GM19193 (cell line): ENCODE measurements around the gene TNFAIP3.

Experiments
- POLR2A ChIP-seq: IDR thresholded peaks from 4 replicates; pipeline ENCODE4 v1.6.1; 2011; ENCODE audit not compliant: insufficient read depth, insufficient read length; ENCODE audit errors: extremely low read depth

TNFAIP3 gene

DNA sequence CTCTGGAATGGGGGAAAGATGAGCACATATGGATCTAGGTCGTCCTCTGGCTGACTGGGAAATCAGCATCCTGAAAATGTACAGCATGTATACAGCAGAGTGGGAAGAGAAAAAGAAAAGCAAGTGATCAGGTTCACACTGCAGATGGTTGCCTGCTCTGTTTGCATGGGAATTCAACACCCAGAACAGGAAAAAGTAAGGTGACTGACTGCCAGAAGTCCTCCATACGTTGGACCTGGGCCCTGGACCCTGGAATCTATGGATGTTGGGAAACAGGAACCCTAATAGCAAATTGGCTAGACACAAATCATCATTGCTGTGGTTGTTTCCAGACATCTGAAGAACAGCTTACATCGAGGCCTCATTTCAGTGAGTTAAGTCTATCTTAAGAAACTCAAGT lies 30.3 kb upstream of the TNFAIP3 start:
- TF ChIP-seq POLR2A: no peak

DNA sequence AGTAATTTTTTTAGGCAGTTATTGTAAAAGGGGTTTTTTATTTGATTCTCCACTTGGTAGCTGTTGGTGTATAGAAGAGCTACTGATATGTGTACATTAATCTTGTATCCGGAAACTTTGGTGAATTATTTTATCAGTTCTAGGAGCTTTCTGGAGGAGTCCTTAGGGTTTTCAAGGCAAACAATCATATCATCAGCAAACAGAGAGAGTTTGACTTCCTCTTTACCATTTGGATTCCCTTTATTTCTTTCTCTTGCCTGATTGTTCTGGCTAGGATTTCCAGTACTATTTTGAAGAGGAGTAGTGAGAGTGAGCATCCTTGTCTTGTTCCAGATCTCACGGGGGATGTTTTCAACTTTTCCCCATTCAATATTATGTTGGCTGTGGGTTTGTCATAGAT lies 28.0 kb upstream of the TNFAIP3 start:
- TF ChIP-seq POLR2A: no peak

DNA sequence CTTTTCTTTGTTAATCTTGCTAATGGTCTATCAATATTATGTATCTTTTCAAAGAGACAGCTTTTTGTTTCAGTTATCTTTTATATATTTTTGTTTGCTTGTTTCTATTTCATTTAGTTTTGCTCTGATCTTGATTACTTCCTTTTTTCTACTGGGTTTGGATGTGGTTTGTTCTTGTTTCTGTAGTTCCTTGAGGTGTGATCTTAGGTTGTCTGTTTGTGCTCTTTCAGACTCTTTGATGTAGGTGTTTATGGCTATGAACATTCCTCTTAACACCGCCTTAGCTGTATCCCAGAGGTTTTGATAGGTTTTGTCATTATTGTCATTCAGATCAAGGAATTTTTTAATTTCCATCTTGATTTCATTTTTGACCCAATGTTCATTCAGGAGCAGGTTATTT lies 26.8 kb upstream of the TNFAIP3 start:
- no peak for TF ChIP-seq POLR2A

DNA sequence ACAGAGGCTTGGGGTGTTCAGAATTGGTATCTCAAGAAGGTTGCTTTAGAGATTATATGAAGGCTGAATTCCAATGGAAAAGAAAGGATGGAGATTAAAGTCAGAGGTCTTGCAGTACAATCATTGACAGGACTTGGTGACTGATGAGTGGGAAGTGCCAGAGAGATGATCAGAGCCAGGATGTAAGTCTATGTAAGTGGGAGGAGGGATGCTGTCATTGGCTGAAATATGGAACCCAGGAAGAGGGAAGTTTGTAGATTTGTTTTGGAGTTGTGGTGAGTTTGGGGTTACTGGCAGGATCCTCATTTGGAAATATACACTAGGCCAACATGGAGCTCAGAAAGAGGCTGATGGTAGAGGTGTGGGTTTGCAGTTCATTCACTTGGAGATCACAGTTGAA lies 23.8 kb upstream of the TNFAIP3 start:
- no peak for TF ChIP-seq POLR2A

DNA sequence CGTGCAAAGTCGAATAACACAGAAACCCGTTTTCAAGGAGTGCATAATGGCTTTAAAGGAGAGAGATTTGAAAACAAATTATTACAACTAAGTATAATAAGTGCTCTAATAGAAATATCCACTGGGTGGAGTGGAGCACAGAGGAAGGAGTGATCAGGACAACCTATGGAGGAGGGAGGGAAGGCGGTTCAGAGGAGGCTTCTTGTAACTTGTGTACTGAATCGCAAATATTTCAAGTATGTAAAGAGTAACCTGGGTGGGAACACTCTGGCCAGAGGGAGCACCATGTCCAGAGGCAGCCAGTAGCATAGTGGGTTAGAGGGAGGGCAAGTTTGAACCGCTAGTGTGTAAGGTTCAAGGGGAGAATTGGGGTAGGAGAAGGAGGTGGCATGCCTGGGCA lies 21.6 kb upstream of the TNFAIP3 start:
- no peak for TF ChIP-seq POLR2A

DNA sequence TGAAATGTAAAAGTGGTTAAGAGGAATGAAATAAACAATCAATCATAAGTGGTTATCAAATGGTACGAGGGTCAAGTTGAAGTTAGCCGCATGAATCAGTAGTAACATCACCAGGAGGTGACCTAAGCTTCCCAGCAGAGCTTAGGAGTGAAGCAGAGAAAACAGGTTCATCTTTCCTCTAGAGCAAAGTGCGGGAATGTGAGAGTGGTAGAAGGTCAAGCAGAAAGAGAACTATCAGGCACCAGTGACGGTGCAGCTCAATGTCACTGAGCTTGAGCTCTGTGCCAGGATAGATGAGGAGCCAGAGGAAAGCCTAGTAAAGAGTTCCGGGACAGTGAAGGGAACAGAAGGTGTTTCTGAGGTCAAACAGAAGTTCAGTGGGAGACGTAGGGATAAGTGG lies 20.8 kb upstream of the TNFAIP3 start:
- TF ChIP-seq POLR2A: no peak

DNA sequence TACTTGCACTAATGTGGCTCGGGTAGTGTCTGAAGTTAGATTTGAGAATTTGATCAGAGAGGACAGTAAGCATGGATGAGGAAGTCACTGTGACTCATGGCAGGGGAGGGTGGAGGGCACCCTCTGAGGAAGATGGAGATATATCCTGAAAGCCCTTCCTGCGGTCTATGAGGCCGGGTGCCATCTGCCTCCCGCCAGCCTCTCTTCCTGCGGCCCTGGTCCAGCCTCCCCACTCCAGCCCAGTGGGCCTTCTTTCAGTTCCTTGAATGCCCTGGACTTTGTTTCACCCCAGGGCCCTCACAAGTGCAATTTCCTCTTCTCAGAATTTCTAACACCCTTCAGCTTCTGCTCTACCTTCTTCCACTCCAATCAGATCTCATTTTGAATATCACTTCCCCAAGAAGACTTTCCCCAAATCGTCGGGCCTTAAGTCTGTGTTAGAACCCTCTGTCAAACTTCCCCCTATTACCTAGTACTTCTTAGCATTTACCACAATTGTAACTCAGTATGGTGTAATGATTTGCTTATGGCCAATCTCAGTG lies 20.2 kb upstream of the TNFAIP3 start:
- no peak for TF ChIP-seq POLR2A

DNA sequence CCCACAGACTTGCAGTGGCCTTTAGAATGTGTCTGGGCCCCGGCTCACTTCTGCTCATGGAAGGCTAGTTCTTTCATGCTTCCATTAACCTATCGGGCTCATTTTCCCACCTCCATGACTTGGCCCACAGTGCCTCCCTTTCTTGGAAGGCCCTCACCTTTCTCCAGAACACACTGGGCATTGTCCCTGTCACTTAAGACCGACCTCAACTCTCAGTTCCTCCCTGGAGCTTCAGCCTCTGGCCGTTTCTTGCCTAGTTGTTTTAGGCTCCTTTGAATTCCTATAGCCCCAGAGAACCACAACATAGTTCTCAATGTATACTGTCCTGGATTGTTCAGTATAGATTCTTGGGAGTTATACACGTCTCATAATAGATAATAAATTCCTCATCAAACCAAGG lies 19.3 kb upstream of the TNFAIP3 start:
- no peak for TF ChIP-seq POLR2A

DNA sequence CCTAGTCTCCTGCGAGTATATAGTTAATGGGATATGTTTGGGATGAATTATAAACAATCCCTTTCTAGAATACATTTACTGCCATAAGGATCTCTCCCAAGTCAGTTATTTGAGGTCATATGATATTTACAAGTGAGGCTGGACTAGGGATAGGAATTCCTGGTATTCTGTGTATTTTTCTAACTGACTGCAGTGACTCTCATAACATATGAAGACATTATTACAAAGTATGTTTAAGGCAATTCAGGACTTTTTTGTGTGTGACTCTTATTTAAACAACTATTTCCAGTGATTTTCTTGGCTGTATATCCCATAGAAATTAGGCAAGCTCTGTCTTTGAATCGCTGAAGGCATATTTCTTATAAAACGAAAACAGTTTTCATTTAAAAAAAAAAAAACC lies 18.4 kb upstream of the TNFAIP3 start:
- TF ChIP-seq POLR2A: no peak

DNA sequence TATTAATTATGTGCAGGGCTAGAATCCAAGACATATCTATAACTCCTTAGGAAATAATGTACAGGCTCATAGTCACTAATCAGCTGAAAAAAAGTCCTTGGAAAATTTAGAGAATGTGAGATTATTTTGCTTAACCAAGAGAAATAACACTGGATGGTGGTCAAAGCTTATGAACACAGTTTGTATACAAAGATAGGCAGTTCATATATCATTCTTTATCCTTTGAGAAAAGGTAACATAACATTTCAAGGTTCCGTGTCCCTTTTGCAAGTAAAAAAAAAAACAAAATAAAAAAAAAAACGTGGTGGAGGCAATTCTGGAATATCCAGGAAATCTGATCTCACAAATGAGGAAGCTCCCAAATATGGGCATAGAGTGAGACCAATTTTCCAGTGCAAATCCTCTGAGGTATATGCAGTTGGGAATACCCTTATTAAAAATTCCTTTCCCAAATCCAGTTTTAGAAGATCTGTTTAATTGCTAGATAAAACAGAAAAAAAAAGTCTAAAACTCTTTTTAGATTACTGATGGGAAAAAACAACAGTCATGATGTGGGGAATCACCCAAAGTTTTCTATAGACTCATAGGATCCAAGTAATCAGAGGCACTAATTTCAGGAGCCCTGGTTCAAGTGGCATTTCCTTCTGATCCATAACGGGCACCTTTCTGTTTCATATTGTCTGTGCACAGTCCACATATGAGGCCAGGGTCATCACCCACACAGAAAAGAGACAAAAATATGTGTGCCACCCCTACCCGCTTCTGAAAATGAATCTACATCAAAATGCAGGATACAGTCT lies 17.7 kb upstream of the TNFAIP3 start:
- TF ChIP-seq POLR2A: no peak

DNA sequence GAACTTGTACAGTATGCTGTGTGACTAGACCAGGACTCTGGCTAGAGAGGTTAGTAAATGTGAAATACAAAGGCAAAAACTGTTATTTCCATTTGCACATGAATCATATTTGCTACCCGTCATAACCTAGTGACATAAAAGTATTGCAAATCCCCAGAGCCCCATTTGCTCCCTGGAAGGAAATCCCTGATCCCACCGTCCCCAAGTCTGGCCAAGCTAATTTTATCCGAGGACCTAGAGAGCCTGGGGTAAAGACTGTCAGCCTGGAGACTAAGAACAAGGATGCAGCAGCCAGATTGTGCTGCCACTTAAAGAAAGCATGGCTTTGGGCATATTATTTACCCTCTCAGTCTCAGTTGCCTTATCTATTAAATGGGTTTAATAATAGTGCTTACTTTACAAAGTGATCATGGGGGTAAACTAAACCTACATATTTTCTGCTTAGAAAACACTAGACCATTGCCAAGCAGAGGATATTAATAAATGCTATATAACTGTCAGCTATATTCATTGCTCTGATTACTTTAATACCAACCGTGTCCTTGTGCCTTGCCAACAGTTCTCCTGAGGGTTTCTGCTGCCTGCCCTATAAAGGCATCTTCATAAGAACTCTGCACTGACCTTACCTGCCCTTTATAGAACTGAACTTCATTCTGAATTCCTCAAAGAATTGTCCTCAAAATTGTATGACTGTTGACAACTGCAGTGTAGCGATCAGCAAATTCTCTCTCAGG lies 16.9 kb upstream of the TNFAIP3 start:
- no peak for TF ChIP-seq POLR2A

DNA sequence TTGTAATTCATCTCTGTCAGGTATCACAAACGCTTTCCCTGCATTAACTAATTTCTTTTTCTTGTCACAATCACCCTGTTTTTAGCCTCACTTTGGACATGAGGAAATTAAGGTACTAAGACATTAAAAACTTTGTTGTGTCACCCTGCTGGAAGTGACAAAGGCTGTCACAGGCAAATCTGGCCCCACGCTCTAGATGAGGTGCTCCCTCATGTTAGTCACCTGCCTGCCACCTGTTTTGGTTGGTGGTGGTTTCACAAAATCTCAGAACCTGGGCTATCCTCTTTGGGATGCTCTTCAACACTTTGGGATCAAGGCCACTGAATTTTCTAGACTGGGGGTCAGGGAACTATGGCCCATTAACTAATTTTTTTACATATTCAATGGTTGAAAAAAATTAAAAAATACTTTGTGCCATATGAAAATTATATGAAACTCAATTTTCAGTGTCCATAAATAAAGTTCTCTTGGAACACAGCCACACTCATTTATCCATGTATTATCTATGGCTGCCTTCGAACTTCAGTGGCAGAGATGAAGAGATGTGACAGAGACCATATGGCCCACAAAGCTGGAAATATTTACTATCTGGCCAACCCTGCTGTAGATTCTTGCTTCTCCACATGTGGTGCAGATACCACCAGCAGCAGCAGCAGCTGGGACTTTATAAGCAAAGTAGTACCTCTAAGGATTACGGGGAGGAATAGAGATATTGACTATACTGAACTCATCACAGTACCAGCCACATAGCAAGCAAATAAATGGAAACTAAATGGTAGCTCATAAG lies 16.1 kb upstream of the TNFAIP3 start:
- TF ChIP-seq POLR2A: no peak

DNA sequence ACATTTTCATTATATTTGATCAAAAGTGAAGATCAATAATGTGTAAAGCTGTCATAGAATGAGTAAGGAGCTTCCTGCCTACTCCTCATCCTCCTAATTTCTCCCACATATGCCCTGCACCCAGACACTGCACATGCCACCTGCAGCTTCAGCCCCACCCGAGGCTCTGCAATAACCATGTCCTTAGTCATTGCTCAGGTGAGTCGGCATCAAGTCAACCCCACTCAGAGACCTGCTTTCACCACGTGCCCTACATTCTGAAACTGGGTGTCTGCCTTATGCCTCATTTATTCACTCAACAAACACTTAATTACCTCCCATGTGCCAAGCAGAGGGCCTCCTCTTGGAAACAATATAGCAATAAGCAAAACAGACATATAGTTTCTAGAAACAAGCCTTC lies 15.4 kb upstream of the TNFAIP3 start:
- no peak for TF ChIP-seq POLR2A

DNA sequence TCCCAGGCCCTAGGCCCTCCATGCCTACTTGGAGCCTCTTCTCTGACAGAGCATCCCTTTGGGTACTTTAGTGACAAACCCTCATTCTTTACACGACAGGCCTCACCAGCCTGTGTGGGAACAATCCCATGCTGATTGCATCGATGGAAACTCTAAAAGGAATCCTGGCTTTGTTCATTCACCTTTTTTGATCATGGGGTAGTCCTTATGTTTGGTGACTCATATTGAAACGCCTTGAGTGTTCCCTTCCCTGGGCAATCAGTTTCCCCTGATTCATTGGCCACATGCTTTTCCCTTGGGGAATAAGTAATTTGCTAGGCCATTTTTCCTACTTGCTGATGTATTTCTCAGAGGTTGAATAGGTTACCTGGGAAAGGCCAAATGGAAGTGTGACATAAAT lies 14.7 kb upstream of the TNFAIP3 start:
- TF ChIP-seq POLR2A: no peak

DNA sequence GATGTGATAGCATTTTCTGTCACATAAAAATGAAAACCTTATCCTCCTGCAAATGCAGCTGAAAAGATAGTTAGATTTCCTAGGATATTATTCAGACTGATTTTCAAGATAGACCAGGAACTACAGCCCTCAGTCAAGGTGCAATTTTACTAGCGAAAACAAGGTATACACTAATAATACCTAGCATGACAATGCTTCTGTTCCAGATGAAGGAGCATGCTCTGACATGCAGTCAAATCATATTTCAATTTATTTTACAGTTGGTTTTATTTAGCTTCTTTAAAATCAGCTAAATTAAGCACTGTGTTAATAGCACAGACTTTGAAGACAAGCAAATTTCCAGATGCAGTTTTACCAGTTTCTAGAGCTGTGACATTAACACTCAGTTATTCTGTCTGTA lies 14.2 kb upstream of the TNFAIP3 start:
- no peak for TF ChIP-seq POLR2A
